Testis (tissue), 2 donors: Measurements from ENCODE around the gene ANKRD13D.

Source experiments
- POLR2A ChIP-seq: fragments of 450-650 bp; IDR thresholded peaks from one replicate; pipeline ENCODE4 v1.6.1; 2017; ENCODE audit warnings: antibody characterized with exemption, mild to moderate bottlenecking, moderate library complexity
- TF ChIP-seq, protein P1 (sequence below), 3 experiments: fragments of 450-650 bp in 2 of 3; fragments of 200-600 bp in 1 of 3; sonication (generic) in 1 of 3; IDR thresholded peaks; one replicate each; pipeline ENCODE4 v1.5.1; 2016 to 2019; ENCODE audit warnings: antibody characterized with exemption in 3 of 3, mild to moderate bottlenecking in 2 of 3, moderate library complexity in 1 of 3

- TF ChIP-seq, protein P1, sequence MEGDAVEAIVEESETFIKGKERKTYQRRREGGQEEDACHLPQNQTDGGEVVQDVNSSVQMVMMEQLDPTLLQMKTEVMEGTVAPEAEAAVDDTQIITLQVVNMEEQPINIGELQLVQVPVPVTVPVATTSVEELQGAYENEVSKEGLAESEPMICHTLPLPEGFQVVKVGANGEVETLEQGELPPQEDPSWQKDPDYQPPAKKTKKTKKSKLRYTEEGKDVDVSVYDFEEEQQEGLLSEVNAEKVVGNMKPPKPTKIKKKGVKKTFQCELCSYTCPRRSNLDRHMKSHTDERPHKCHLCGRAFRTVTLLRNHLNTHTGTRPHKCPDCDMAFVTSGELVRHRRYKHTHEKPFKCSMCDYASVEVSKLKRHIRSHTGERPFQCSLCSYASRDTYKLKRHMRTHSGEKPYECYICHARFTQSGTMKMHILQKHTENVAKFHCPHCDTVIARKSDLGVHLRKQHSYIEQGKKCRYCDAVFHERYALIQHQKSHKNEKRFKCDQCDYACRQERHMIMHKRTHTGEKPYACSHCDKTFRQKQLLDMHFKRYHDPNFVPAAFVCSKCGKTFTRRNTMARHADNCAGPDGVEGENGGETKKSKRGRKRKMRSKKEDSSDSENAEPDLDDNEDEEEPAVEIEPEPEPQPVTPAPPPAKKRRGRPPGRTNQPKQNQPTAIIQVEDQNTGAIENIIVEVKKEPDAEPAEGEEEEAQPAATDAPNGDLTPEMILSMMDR (IDR thresholded peaks at IDR 0.05), result no peak
- no peak for TF ChIP-seq POLR2A
These were observed 14.8 kb downstream of the ANKRD13D start for GRCh38 chr11:67303835-67304411.
